Hematopoietic multipotent progenitor cell treated with erythropoietin and hydrocortisone succinate and interleukin-3 and kit ligand, for 4 days (in vitro differentiated cells): ENCODE data around the gene SDCCAG8.
"Not testable (repeated sequence)": the region's sequence is repeated elsewhere in the genome, so short reads cannot be mapped to it uniquely, and the experiment has no call there.

ENCODE experiments used
- DNase-seq: peaks from one replicate; pipeline ENCODE4 v3.0.0-alpha.2; 2015

Gene SDCCAG8

DNA sequence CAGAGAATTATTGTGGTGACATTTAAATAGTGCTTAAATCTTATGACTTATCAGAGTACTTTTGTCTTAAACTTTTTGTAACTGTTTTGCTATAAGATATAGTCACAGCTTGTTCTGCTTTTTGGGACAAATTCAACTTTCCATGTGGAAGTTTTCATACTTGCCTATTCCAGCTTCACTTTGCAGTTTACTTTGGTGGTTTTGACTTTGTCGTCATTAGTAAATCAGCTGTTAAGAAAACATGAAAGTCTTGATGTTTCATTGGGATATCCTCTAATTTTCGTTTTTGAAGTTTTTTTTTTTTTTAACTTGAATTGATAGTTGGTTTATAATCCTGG lies 31.3 kb downstream of the SDCCAG8 start:
- DNase-seq: no peak

DNA sequence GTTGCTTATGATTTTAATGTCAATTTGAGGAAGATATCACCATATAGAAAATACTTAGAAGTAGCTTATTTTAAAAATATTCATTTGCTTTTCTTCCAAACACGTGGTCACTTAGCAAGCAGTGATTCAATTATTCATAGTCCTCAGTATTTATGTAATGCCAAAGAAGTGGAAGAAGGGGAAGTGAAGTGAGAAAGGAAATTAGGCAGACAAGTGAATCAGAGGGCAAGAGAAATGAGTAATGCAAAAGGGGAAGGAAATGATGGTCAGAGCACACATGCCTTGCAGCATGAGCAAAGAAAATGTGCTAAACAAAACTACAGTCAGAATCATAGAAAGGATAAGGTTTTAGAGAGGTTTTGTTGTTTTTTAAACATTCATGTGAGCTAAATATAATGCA lies 31.8 kb downstream of the SDCCAG8 start:
- peak; percentile 87 for DNase-seq

DNA sequence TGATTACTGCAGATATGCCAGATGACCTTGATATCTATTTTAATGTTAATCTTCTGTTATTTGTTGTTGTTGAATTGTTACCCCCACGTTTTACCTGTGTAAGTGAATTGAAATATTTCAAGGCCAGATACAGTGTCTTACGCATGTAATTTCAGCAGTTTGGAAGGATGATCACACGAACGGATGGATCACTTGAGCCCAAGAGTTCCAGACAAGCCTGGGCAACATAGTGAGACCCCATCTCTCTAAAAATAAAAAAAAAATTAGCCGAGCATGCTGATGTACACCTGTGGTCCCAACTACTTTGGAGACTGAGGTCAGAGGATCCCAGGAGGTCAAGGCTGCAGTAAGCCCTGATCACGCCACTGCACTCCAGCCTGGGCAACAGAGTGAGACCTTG lies 32.2 kb downstream of the SDCCAG8 start:
- no peak for DNase-seq

DNA sequence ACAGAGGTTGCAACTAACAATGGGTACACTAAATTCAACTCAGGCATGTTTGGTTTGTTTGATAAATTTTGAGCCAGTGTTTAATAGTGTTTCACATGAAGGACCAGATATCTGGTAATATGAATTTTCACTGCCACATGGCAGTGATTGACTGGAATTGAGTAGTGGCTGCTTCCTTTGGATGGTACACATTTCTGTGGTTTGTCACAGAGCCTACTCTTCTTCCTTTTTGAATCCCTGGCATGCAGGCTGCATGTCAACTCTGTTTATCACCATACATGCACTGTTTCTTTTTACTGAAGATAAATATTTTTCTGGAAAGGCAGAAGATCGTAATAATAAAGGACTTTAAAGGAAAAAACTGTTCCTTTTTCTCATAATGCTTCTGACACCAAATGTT lies 35.5 kb downstream of the SDCCAG8 start:
- peak; percentile 18 for DNase-seq

DNA sequence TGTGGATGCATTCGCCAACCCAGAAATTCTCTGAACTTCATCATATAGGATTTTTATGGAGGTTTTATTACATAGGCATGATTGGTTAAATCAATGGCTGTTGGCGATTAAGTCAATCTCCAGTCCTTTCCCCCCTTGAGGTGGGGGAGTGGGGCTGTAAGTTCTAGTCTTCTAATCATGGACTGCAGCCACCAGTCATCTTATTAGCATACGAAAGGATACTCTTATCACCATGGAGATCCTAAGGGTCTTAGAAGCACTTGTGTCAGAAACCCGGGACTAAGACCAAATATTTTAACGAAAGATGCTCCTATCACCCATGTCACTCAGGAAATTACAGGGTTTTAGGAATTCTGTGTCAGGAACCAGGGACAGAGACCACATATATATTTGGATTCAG lies 36.3 kb downstream of the SDCCAG8 start:
- DNase-seq: no peak

DNA sequence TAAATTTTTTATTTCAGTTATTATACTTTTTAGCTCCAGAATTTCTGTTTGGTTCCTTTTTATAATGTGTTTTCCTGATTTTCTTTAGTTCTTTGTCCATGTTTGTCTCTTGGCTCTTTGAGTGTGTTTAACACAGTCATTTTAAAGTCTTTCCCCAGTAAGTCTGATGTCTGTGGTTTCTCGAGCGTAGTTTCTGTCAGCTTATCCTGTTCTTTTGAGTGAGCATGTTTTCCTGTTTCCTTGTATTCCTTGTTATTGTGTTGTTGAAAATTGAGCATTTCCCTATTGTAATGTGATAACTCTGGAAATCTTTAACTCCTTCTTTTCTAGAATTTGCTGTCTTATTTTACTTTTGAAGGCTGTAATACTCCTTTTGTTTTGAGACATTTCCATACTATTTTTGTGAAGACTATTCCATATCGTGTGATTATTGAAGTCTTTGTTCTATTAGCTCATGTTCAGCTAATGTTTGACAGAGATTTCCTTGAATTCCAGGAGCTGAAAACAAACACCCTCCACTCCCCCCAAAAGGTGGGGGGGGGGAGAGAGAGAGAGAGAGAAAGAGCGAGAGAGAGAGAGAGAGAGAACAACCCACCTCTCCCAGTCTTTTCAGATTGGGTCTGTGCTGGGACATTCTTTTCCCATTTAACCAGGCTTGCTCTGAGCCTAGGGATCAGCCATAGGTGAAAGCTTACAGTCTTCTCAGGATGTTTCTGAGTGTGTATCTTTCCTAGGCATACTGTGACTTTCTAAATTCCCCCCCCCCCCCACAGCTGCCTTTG lies 38.3 kb downstream of the SDCCAG8 start:
- DNase-seq: no peak

DNA sequence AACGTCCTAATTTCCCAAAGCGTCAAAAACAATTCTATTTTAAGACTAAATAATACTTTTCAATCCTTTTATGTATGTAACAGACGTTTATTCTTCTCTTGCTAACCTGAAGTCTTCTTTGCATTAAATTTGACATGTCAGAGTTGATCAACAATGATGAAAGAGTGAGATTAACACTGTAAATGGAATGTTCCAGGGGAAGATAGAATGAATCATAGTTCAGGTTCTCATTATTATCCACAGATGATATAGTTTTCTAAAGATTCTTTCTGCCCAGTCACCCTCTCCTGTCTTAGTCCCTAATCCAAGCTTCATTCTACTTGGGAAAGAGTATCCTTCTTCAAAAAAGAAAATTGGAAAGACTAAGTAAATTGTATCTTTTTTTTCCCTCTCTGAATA lies 38.9 kb downstream of the SDCCAG8 start:
- no peak for DNase-seq

DNA sequence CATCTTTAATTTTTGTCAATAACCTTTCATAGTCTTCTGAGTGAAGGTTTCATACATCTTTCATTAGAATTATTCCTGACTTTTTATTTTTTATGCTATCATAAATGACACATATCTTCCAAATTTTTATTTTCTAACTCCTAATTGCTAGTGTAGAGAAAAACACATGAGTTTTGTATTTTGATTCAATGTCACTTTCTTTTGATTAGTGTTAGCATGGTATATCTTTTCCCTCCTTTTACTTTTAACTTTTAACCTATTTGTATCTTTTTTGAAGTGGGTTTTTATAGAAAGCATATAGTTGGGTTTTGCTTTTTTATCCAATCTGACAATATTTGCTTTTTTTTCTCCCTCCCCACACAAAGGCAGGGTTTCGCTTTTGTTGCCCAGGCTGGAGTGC lies 43.2 kb downstream of the SDCCAG8 start:
- DNase-seq: no peak

DNA sequence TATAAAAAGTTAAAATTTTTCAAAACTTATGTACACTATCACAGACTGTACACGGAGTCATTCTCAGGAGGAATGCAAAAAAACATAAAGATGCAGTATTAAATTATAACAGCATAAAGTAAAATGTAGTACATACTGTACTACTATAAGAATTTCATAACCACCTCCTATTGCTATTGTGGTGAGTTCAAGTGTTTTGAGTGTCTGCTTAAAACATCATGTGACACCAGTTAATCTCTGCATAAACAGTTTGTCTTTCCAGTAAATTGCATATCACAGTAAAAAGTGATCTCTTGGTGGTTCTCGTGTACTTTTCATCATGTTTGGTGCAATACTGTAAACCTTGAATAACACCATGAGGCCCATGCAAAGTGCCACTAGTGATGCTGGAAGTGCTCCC lies 45.2 kb downstream of the SDCCAG8 start:
- no peak for DNase-seq

DNA sequence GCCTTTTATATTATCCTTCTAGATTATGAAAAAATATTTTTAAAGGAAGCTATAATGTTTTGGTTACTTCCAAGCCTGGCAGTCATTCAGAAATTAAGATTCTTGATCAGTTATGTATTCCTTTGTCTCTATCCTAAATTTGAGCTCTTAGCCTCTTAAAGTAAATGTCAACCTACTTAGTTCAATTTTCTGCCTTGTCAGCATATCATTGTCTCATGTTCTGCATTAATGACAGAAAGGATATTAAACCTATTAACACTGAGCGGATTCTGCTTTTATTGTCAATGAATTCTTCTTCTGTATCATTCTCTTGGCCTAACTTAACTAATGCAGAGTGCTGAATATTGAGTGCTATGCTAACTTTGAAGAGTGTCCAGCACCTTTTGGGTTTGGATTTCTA lies 56.0 kb downstream of the SDCCAG8 start:
- DNase-seq: no peak

DNA sequence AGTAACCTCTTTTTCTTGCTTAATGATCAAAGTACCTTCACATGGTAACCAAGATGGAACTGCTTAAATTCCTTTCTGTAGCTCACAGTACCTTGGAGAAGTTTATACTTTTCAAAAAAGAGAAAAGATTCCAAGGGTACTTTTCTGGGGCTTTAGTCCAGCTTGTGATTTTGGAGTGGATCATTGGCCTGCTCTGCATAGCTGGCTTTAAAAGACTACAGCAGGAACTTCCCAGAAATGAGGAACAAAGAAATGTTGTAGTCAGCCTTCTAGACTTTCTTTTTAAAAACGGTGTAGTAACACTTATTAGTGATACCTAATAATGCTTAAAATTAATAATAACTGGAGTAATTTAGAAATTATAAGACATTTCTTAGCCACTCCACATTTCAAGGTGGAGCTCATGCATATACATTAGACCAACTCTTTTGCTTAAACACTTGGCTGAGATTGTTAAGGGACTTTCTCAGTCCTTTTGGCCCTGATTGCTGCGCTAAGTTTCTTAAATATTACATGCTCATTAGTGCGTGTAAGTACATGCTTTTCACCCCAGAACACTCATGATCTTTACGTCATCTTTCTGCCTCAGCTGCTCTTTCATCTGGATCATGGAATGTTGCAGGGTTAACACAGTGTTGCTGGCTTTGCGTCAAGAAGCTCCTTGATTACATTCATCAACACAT lies 57.3 kb downstream of the SDCCAG8 start:
- DNase-seq: no peak

DNA sequence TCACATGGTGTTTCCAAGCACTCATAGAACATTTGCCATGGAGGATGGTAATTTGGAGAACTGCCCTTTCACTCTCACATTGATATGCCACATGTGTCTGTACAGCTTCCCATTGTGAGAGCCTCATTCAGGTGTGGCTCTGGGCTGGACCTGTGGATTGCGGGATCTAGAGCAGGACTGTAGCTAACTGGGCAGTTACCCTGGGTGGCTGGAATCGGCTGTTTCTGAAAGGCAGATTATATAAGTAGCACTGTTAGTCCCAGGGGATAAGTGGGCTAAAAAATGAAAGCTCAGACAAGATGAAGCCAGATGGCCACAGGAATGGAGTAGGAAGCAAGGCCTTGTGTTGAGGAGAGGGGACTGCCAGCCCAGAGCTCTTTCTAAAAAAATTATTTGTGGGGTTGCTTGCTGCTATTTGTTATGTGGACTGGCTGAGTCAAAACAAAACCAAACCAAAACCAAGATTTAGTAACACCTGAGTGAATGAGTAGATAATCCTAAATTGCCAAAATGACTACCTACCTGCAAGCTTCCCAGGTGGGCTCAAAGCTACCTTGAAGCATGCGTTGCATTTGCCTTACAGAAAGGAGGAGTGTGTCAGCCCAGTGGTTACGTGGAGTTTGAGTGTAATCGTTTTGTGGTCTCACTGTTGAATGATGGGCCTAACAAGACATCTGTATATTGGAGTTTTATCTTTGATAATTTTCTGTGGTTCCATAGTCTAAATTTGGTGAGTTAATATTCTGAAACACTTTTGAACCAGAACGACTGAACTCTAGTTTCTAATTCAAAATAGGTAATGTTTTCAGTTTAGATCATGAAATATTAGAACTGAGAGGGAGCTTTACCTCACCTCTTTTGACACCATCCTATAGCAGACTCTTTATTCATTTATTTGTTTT lies 58.0 kb downstream of the SDCCAG8 start:
- DNase-seq: no peak

DNA sequence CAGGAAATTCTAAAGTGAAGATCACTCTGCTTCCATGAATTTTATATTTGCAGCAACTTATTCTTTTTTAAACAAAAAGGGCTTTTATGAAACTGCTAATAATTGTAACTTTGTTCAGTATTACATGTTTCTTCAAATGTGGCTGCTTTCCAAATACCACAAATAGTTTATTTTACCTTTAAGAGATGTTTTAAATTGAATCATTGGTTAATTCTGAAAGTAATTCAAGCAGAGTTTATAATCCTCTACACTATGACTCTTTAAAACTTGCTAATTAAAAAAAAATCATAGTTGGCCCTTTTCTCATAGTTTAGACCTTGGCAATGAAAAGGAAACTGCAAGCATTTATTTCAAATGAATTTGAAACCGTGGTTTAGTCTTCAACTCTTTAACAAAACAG lies 59.6 kb downstream of the SDCCAG8 start:
- DNase-seq: no peak

DNA sequence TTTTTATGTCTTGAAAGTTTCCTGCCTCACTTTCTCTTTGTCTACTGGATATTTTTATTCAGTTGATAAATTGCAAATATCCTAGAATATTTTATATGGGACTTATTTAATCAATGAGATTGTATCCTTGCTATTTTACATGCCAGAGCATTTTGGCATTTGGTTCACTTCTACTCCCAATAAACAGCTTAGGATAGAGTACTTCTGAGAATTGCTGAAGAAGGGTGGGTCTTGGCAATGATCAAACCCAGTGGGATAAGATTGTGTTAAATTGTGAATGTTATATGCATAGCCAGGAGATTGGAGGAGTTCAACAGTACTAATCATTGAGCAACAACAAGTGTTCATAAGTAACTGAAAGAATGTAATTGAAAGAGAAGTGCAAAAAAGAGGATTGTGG lies 60.1 kb downstream of the SDCCAG8 start:
- DNase-seq: no peak

DNA sequence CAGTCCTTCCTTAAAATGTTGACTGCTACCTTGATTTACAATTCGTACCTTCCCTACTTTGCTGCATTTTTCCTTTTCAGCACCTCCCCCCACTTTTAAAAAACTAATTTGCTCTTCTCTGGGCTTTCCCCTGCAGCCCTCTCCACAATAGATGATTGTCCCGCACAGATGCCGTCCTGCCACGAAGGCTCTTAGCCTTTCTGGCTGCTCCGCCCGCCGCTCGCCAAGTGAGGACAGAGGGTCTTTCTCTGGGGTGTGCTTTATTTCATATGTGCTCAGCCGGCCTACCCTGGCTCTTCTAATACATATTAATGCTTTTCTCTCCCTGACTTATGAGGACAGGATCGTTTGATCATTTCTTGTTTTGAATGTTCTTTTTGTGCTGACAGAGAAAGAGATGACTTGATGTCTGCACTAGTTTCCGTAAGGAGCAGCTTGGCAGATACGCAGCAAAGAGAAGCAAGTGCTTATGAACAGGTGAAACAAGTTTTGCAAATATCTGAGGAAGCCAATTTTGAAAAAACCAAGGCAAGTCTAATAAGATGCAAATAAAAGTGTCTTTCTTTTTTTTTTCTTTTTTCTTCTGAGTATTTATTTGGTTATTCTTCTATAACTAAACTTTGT lies 60.6 kb downstream of the SDCCAG8 start:
- DNase-seq: no peak

DNA sequence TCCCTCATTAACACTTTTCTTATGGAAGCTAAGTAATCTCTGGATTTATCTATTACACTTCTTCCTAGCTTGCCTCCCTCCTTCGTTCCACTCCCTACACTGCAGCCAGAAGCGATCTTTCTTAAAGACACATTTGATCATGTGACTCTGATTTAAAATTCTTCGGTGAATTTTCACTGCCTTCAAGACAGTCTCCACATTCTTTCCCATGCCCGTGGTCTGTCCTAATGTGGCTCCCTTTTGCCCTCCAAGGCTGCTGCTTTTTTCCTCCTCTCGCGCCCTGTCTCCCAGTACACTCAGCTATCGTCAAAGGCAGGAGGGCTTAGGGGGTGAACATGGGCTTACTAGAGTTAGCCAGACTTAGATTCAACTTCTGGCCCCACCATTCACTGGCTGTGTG lies 64.4 kb downstream of the SDCCAG8 start:
- no peak for DNase-seq

DNA sequence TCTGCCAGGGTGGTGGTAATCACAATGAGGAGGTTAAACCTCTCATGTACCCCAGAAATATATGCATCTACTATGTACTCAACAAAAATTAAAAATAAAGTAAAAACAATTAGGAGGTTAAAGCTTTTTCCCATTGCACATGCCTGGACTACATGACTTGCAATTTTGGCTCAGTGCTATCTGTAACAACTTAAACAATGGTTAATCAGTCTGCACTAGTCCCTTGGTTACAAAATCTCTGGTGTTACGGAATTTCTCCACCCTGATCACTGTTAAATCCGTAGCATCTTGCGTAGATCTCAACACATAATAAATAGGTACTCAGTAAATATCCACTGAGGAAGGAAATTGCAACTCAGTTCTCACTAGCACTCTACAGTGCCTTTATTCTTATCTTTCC lies 66.5 kb downstream of the SDCCAG8 start:
- no peak for DNase-seq

DNA sequence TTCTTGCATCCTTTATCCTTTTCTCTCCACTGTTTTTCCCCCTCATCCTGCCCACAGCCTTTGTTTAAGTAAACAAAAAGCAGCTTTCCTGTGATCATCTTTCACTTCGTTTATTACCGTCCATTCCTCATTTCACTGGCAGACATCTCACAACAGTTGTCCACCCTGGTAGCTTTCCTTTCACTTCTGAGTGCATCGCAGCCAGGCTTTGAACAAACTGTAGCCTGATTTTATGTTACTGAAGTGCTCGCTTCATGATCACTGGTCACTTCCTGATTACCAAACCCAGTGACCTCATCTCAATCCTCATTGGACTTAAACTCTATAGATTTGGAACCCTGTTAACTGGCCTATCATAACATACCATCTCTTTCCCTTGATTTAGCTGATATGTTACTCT lies 67.7 kb downstream of the SDCCAG8 start:
- DNase-seq: no peak

DNA sequence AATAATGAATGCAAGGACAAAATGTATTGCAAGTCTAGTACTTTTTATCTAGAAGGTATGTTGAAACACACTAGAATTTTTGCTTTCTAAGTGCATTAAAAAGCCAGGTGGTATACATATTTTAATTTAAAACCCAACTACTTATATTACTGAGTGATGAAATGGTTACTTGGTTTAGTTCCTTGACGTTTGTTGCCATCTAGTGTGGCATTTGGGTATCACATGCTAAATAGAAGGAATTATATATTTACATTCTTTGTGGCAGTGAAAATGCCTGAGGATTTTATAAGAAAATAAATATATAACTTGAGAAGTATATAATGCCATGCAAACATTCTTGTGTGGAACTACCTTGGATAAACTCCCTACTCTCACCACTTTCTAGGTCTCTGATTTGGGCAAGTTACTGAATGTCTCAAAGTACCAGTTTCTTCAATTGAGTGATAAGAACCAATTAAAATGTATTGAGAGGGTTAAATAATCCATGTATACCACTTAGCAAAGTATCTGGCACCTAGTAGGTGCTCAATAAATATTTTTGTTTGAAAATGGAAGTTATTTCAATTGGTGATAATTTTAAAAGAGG lies 69.6 kb downstream of the SDCCAG8 start:
- DNase-seq: peak; percentile 81

DNA sequence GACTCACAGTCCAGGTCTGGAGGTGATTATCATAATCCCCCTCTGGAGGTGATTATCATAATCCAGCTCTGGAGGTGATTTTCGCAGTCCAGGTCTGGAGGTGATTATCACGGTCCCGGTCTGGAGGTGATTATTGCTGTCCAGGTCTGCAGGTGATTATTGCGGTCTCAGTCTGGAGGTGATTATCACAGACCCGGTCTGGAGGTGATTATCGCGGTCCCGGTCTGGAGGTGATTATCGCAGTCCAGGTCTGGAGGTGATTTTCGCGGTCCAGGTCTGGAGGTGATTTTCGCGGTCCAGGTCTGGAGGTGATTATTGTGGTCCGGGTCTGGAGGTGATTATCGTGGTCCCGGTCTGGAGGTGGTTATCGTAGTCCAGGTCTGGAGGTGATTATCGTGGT lies 76.6 kb downstream of the SDCCAG8 start:
- DNase-seq: no peak

DNA sequence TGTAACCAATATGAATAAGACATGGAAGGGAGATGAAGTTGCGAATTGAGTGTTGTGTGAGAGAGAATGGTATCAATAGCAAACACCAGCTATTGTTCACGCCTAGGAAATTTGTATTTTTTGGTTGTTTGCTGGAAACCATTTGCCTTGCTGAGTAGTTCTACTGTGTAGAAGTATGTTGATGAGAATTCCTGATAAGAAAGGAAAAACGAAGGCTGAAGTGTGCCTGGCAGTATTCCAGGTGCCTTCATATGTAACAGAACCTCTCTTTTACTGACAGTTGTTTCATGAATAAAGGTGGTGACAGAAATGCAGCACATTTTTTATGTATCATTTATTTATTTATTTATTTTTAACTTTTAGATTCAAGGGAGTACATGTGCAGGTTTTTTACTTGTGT lies 79.5 kb downstream of the SDCCAG8 start:
- DNase-seq: no peak

DNA sequence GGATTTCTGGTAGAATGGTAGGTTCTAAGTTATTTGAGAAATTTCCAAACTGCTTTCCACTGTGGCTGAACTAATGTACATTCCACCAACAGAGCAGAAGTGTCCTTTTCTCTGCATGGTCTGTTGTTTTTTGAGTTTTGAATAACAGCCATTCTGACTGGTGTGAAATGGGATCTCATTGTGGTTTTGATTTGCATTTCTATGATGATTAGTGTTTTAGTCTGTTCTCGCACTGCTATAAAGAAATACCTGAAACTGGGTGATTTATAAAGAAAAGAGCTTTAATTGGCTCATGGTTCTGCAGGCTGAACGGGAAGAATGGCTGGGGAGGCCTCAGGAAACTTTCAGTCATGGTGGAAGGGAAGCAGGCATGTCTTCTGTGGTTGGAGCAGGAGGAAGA lies 80.3 kb downstream of the SDCCAG8 start:
- no peak for DNase-seq

DNA sequence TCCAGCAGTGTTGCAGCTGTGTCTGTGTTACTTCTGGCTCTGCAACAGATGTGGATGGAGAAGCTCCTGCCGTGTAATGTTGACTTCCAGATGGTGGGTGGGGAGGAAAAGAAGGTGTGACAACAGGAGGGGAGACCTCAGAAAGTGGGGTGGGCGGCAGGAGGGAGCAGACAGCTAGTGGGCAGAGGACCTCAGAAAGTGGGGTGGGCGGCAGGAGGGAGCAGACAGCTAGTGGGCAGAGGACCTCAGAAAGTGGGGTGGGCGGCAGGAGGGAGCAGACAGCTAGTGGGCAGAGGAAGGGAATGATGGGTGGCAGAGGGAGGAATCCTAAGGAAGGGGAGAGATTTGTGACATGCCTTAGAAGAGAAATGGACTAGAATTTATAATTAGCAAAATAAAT lies 83.0 kb downstream of the SDCCAG8 start:
- DNase-seq: not testable (repeated sequence)
